Activated CD4-positive, alpha-beta T cell treated with anti-CD3 and anti-CD28 coated beads, Interleukin-2, amount 50 U/mL, for 1 hour (primary cell): ENCODE measurements around the gene GNG12.
A peak's percentile ranks its signal among the peaks of the same experiment; 100 is the strongest.
"Not testable (repeated sequence)": the region's sequence is repeated elsewhere in the genome, so short reads cannot be mapped to it uniquely, and the experiment has no call there.

ENCODE experiments used
- DNase-seq: peaks from one replicate; pipeline ENCODE4 v3.0.0-alpha.2; 2020

The GNG12 gene

GRCh38 chr1:67749263-67749843 is 83.9 kb downstream of the GNG12 start:
- no peak for DNase-seq

- no peak for DNase-seq
Measured at GRCh38 chr1:67748630-67749029, 84.6 kb downstream of the GNG12 start.

GRCh38 chr1:67747671-67748546 is 85.4 kb downstream of the GNG12 start:
- no peak for DNase-seq

- no peak for DNase-seq
Measured at GRCh38 chr1:67745875-67746698, 87.2 kb downstream of the GNG12 start.

- DNase-seq, result no peak
Measured at GRCh38 chr1:67743072-67743725, 90.1 kb downstream of the GNG12 start.

- DNase-seq, result no peak
Measured at GRCh38 chr1:67741736-67742135, 91.5 kb downstream of the GNG12 start.

- DNase-seq, result no peak
Measured at GRCh38 chr1:67741121-67741520, 92.1 kb downstream of the GNG12 start.

- no peak for DNase-seq
Measured at GRCh38 chr1:67740543-67740942, 92.7 kb downstream of the GNG12 start.

GRCh38 chr1:67739361-67739760 is 93.9 kb downstream of the GNG12 start:
- DNase-seq, result no peak

GRCh38 chr1:67738401-67738800 is 94.9 kb downstream of the GNG12 start:
- DNase-seq, result no peak

- DNase-seq, result no peak
Measured at GRCh38 chr1:67737875-67738274, 95.4 kb downstream of the GNG12 start.

- DNase-seq, result no peak
Measured at GRCh38 chr1:67736750-67737149, 96.5 kb downstream of the GNG12 start.

- peak; percentile 13 for DNase-seq
Measured at GRCh38 chr1:67735806-67736627, 97.2 kb downstream of the GNG12 start.

GRCh38 chr1:67735206-67735605 is 98.1 kb downstream of the GNG12 start:
- DNase-seq, result no peak

GRCh38 chr1:67734323-67734690 is 99.0 kb downstream of the GNG12 start:
- no peak for DNase-seq

- no peak for DNase-seq
Measured at GRCh38 chr1:67733681-67734322, 99.5 kb downstream of the GNG12 start.

GRCh38 chr1:67732750-67733151 is 100.5 kb downstream of the GNG12 start:
- no peak for DNase-seq

- DNase-seq, result no peak
Measured at GRCh38 chr1:67731322-67731721, 101.9 kb downstream of the GNG12 start.

GRCh38 chr1:67730312-67730711 is 103.0 kb downstream of the GNG12 start:
- not testable (repeated sequence) for DNase-seq

- no peak for DNase-seq
Measured at GRCh38 chr1:67729872-67730271, 103.4 kb downstream of the GNG12 start.

- no peak for DNase-seq
Measured at GRCh38 chr1:67726224-67726623, 107.0 kb downstream of the GNG12 start.
